Endodermal cell (in vitro differentiated cells): ENCODE results near the gene IGF2R. TPM values are rescaled to one million over a fixed set of nuclear protein-coding genes. Genes with fewer than 3 reads are reported as not detected.
A peak's percentile ranks its signal among the peaks of the same experiment; 100 is the strongest.

Experiments
- DNase-seq: peaks from one replicate; pipeline ENCODE4 v3.0.0-alpha.2; 2017
- H3K27ac ChIP-seq: 2 replicates; pipeline ENCODE4 v1.5.1; 2013; ENCODE audit warnings: mild to moderate bottlenecking, low read depth, low read length, moderate library complexity
- H3K27me3 ChIP-seq: 2 replicates; pipeline ENCODE4 v1.6.1; 2013; ENCODE audit warnings: mild to moderate bottlenecking, low read length, moderate library complexity; ENCODE audit not compliant: insufficient read depth, control insufficient read depth, poor library complexity, severe bottlenecking
- H3K36me3 ChIP-seq: 2 replicates; pipeline ENCODE4 v1.7.0; 2013; ENCODE audit warnings: mild to moderate bottlenecking, low read length, moderate library complexity; ENCODE audit not compliant: control insufficient read depth, insufficient read depth
- H3K4me1 ChIP-seq: one replicate; pipeline ENCODE4 v1.7.0; 2013; ENCODE audit warnings: low read length; ENCODE audit not compliant: control insufficient read depth, insufficient read depth
- H3K4me3 ChIP-seq: 2 replicates; pipeline ENCODE4 v1.5.1; 2013; ENCODE audit warnings: mild to moderate bottlenecking, low read length, moderate library complexity
- H3K9ac ChIP-seq: 2 replicates; pipeline ENCODE4 v1.6.1; 2013; ENCODE audit warnings: mild to moderate bottlenecking, low read length, moderate library complexity; ENCODE audit not compliant: poor library complexity, severe bottlenecking; ENCODE audit errors: extremely low read depth
- H3K9me3 ChIP-seq: 2 replicates; pipeline ENCODE4 v1.6.1; 2013; ENCODE audit warnings: mild to moderate bottlenecking, low read length, moderate library complexity; ENCODE audit not compliant: control insufficient read depth
- H3K27ac Mint-ChIP-seq: 2 replicates; pipeline ENCODE4 v1.8.0; 2020; ENCODE audit warnings: mixed read lengths
- H3K27me3 Mint-ChIP-seq: 2 replicates; pipeline ENCODE4 v1.8.0; 2021; ENCODE audit warnings: mild to moderate bottlenecking, mixed read lengths; ENCODE audit not compliant: insufficient read depth
- H3K36me3 Mint-ChIP-seq: 2 replicates; pipeline ENCODE4 v1.8.0; 2020; ENCODE audit warnings: low read depth, mixed read lengths
- H3K4me1 Mint-ChIP-seq: 2 replicates; pipeline ENCODE4 v1.8.0; 2020; ENCODE audit warnings: mixed read lengths
- H3K4me3 Mint-ChIP-seq: 2 replicates; pipeline ENCODE4 v1.8.0; 2020; ENCODE audit warnings: mild to moderate bottlenecking, moderate library complexity, mixed read lengths
- H3K9me3 Mint-ChIP-seq: 2 replicates; pipeline ENCODE4 v1.8.0; 2020; ENCODE audit warnings: mild to moderate bottlenecking, mixed read lengths
- CTCF ChIP-seq: fragments of 200-600 bp; sonication (generic); conservative IDR thresholded peaks from 2 replicates; pipeline ENCODE4 v1.5.0; 2021; ENCODE audit warnings: antibody characterized with exemption, mild to moderate bottlenecking
- WGBS, 2 experiments: methylation state at CpG; one replicate each; pipeline versions ENCODE4 v1.1.5 to v1.1.7; 2013; ENCODE audit warnings: missing lambda C conversion rate in 2 of 2, mixed read lengths in 1 of 2; ENCODE audit not compliant: insufficient coverage in 1 of 2, insufficient read length in 1 of 2; 5-methylcytosine and 5-hydroxymethylcytosine counted together
- total RNA-seq, 2 donors: library from RNA; stranded (reverse); fragmentation: NEBNext Ultra II Directional in 1 of 2; extraction: Animal tissue kit (Norgen Biotek cat#: 25700) in 1 of 2; gene quantifications; 2 replicates in 1 of 2; 3 replicates in 1 of 2; pipeline ENCODE4 v1.2.1, GENCODE V29; 2021

Gene IGF2R
- total RNA-seq, 2 donors from 2014 or later = 103 to 130 TPM

DNA sequence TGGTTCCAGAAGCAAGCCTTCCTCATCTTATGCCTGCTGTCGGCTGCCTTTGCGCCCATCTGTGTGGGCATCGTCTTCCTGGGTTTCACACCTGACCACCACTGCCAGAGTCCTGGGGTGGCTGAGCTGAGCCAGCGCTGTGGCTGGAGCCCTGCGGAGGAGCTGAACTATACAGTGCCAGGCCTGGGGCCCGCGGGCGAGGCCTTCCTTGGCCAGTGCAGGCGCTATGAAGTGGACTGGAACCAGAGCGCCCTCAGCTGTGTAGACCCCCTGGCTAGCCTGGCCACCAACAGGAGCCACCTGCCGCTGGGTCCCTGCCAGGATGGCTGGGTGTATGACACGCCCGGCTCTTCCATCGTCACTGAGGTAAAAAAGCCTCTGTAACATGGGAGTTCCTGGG lies 153.1 kb downstream of the IGF2R start:
- Histone ChIP-seq H3K27ac (no peak overlapping the region), H3K4me1 (no peaks in the 10 kb centered on the region), H3K4me3 (no peak overlapping the region), H3K9me3 (peaks cover 11% of the 10 kb centered on the region), H3K27me3 (no peaks in the 10 kb centered on the region), H3K9ac (no peak overlapping the region), H3K36me3 (peaks cover 5% of the 10 kb centered on the region)
- WGBS, 2 experiments = 88 to 91% methylated on average over 13 to 14 of the region's 14 CpGs
- H3K36me3 Mint-ChIP-seq = peaks cover 25% of the 10 kb centered on the region
- no peak overlapping the region for H3K4me3 Mint-ChIP-seq
- peaks cover 8% of the 10 kb centered on the region for H3K9me3 Mint-ChIP-seq
- no peaks in the 10 kb centered on the region for H3K4me1 Mint-ChIP-seq
- peaks cover 1% of the 10 kb centered on the region for H3K27me3 Mint-ChIP-seq
- DNase-seq = peak; percentile 28
- TF ChIP-seq CTCF = no peak
- H3K27ac Mint-ChIP-seq = no peak overlapping the region

GRCh38 chr6:160122744-160123143 lies 153.9 kb downstream of the IGF2R start:
- Histone ChIP-seq H3K36me3 (peaks cover 5% of the 10 kb centered on the region), H3K9ac (no peak overlapping the region), H3K4me1 (no peaks in the 10 kb centered on the region), H3K9me3 (peaks cover 5% of the 10 kb centered on the region), H3K4me3 (no peak overlapping the region), H3K27me3 (no peaks in the 10 kb centered on the region), H3K27ac (no peak overlapping the region)
- no peak for TF ChIP-seq CTCF
- Mint-ChIP-seq H3K27ac (no peak overlapping the region), H3K4me1 (no peaks in the 10 kb centered on the region), H3K36me3 (peaks cover 18% of the 10 kb centered on the region), H3K4me3 (no peak overlapping the region), H3K9me3 (peaks cover 2% of the 10 kb centered on the region), H3K27me3 (peaks cover 7% of the 10 kb centered on the region)
- WGBS, 2 experiments = 88 to 93% methylated on average over 2 to 5 of the region's 5 CpGs
- DNase-seq = peak; percentile 10

DNA sequence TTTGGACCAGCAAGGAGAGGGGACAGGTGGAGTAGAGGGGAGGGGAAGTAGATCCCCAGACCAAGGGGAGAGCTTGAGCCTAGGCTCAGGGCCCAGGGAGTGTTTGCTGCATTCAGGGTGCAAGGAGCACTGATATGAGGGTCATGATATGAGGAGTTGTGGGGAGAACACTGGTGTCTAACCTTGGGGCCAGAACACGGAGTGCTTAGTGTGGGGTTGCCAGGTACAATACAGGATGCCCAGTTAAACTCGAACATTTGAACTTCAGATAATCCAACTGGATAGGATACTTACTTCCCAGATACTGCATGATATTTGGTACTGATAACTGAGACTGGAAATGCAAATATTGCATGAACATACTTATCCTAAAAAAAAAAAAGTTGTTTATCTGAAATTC lies 155.1 kb downstream of the IGF2R start:
- DNase-seq = no peak
- no peak for TF ChIP-seq CTCF
- H3K9me3 Mint-ChIP-seq = no peaks in the 10 kb centered on the region
- Histone ChIP-seq H3K9me3 (no peaks in the 10 kb centered on the region), H3K4me3 (no peak overlapping the region), H3K4me1 (no peaks in the 10 kb centered on the region), H3K9ac (no peak overlapping the region), H3K27me3 (no peaks in the 10 kb centered on the region), H3K27ac (no peak overlapping the region), H3K36me3 (peaks cover 2% of the 10 kb centered on the region)
- H3K27ac Mint-ChIP-seq = no peak overlapping the region
- WGBS, 2 experiments = 95 to 100% methylated on average over 1 to 2 of the region's 2 CpGs
- peaks cover 12% of the 10 kb centered on the region for H3K36me3 Mint-ChIP-seq
- no peaks in the 10 kb centered on the region for H3K4me1 Mint-ChIP-seq
- H3K27me3 Mint-ChIP-seq = peaks cover 19% of the 10 kb centered on the region
- H3K4me3 Mint-ChIP-seq = no peak overlapping the region
